Fibroblast of lung (primary cell): ENCODE measurements around the gene LIN37.

Source experiments
- EZH2 ChIP-seq: IDR thresholded peaks from 2 replicates; pipeline ENCODE4 v1.5.1; 2012; ENCODE audit warnings: low read length, control low read depth, mild to moderate bottlenecking; ENCODE audit errors: missing control alignments
- TF ChIP-seq, protein P1 (sequence below), 2 donors: IDR thresholded peaks in 1 of 2; conservative IDR thresholded peaks in 1 of 2; 1 replicate in 1 of 2; 2 replicates in 1 of 2; pipeline ENCODE4 v1.5.1; 2011 to 2012; ENCODE audit warnings: low read length in 2 of 2, control low read depth in 1 of 2, inconsistent platforms in 1 of 2, low read depth in 1 of 2, mild to moderate bottlenecking in 1 of 2

DNA sequence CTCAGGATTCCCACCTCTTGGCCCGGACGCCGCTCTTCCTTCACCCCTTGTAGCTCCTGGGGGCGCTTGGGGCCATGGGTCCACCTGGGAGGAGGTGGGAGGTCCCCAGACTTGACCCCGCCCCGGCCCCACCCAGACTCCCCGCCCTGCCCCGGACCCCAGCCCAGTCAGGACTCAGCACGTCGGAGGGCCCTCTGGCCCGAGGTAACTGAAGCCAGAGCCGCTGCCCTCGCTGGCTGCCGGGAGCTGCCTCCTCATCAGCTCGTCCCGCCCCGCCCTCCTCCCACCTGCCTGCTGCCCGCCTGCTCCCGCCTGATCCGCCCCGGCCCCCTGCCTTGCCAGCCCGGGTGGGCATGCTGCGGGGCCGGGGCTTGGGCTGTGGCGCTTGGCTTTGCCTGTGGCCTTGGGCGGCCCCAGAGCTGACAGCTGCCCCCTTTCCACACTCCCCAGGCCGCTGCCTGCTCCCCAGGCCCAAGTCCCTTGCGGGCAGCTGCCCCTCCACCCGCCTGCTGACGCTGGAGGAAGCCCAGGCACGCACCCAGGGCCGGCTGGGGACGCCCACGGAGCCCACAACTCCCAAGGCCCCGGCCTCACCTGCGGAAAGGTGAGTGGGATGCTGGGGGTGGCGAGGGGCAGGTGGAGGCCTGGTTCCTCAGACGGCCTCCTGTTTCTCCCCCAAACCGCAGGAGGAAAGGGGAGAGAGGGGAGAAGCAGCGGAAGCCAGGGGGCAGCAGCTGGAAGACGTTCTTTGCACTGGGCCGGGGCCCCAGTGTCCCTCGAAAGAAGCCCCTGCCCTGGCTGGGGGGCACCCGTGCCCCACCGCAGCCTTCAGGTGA lies 36.3 kb downstream of the LIN37 start:
- TF ChIP-seq, protein P1, sequence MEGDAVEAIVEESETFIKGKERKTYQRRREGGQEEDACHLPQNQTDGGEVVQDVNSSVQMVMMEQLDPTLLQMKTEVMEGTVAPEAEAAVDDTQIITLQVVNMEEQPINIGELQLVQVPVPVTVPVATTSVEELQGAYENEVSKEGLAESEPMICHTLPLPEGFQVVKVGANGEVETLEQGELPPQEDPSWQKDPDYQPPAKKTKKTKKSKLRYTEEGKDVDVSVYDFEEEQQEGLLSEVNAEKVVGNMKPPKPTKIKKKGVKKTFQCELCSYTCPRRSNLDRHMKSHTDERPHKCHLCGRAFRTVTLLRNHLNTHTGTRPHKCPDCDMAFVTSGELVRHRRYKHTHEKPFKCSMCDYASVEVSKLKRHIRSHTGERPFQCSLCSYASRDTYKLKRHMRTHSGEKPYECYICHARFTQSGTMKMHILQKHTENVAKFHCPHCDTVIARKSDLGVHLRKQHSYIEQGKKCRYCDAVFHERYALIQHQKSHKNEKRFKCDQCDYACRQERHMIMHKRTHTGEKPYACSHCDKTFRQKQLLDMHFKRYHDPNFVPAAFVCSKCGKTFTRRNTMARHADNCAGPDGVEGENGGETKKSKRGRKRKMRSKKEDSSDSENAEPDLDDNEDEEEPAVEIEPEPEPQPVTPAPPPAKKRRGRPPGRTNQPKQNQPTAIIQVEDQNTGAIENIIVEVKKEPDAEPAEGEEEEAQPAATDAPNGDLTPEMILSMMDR (conservative IDR thresholded peaks at IDR 0.05 in 1 of 2, IDR thresholded peaks at IDR 0.05 in 1 of 2; ENCODE audit: low read depth in 1 of 2, low read length in 2 of 2): no peak
- TF ChIP-seq EZH2: no peak
